HCT116 (cell line): Measurements from ENCODE around the gene LPAR1. TPM values are rescaled to one million over a fixed set of nuclear protein-coding genes. Genes with fewer than 3 reads are reported as not detected.

Experiments
- ATAC-seq: fragments of 200-7000 bp; cut with Tn5 transposase; 2 replicates; pipeline ENCODE4 v1.9.1; 2020; ENCODE audit warnings: mild to moderate bottlenecking, moderate library complexity
- BruUV-seq: library from RNA; stranded (reverse); fragments of 400-500 nt; replicated peaks from 2 replicates; lab custom pipeline; 2021; lab: Mats Ljungman, UMichigan
- CTCF ChIA-PET: fragments of 300-600 bp; sonication (Branson Sonifier 250); formaldehyde crosslinking; loops from one replicate; lab custom pipeline; 2021; ENCODE audit warnings: antibody characterized with exemption; lab: Charles Lee
- POLR2A ChIA-PET: fragments of 300-600, 350-600 bp; sonication (Branson Sonifier 250); formaldehyde crosslinking; loops from one replicate; lab custom pipeline; 2021; ENCODE audit warnings: antibody characterized with exemption; lab: Charles Lee
- RAD21 ChIA-PET, 2 experiments: fragments of 300-600 bp; sonication (Branson Sonifier 250); formaldehyde crosslinking; loops; one replicate each; lab custom pipeline; 2023; ENCODE audit warnings: low total read pairs in 2 of 2; ENCODE audit not compliant: uncharacterized antibody in 2 of 2, unreplicated experiment in 2 of 2, low non-redundant PET in 1 of 2; lab: Charles Lee
- DNase-seq: peaks from one replicate; pipeline ENCODE4 v3.0.0-alpha.2; 2010; ENCODE audit warnings: low read depth, low spot score
- H2AFZ ChIP-seq: fragments of 200-600 bp; shearing (Covaris generic), sonication (generic); 2 replicates; pipeline ENCODE4 v1.6.1; 2017; ENCODE audit warnings: low read depth, mixed run types, mixed read lengths, antibody characterized with exemption, low read length; ENCODE audit not compliant: poor library complexity, severe bottlenecking
- H3K27ac ChIP-seq: 2 replicates; pipeline ENCODE4 v1.5.1; 2012; ENCODE audit warnings: low read depth, low read length
- H3K27me3 ChIP-seq: fragments of 200-600 bp; sonication (generic); 2 replicates; pipeline ENCODE4 v1.6.1; 2016; ENCODE audit warnings: mixed run types, low read length, mixed read lengths; ENCODE audit not compliant: insufficient read depth
- H3K36me3 ChIP-seq, 2 experiments: fragments of 200-500 bp in 1 of 2; fragments of 200-600 bp in 1 of 2; sonication (Bioruptor generic) in 1 of 2; sonication (generic) in 1 of 2; 2 replicates each; pipeline versions ENCODE4 v1.5.1 to v1.6.1; 2014 to 2016; ENCODE audit warnings: low read length in 2 of 2, inconsistent platforms in 1 of 2, mixed read lengths in 1 of 2, mixed run types in 1 of 2; ENCODE audit not compliant: insufficient read depth in 2 of 2, control insufficient read depth in 1 of 2
- H3K4me1 ChIP-seq, 2 experiments: fragments of 200-600 bp in 1 of 2; sonication (generic) in 1 of 2; 2 replicates each; pipeline versions ENCODE4 v1.5.1 to v1.6.1; 2012 to 2017; ENCODE audit warnings: low read length in 2 of 2, inconsistent platforms in 1 of 2, mild to moderate bottlenecking in 1 of 2, mixed read lengths in 1 of 2, mixed run types in 1 of 2, moderate library complexity in 1 of 2; ENCODE audit not compliant: insufficient read depth in 2 of 2, control insufficient read depth in 1 of 2
- H3K4me2 ChIP-seq: fragments of 200-600 bp; sonication (generic); 2 replicates; pipeline ENCODE4 v1.6.1; 2017; ENCODE audit warnings: mixed run types, low read length, mixed read lengths
- H3K4me3 ChIP-seq, 2 experiments: fragments of 200-600 bp in 1 of 2; sonication (generic) in 1 of 2; replicated peaks in 1 of 2; 2 replicates each; pipeline ENCODE4 v1.5.1; 2011 to 2016; ENCODE audit warnings: low read length in 2 of 2, control low read depth in 1 of 2, low read depth in 1 of 2, mild to moderate bottlenecking in 1 of 2, mixed read lengths in 1 of 2, mixed run types in 1 of 2
- H3K79me2 ChIP-seq: fragments of 200-600 bp; sonication (generic); 2 replicates; pipeline ENCODE4 v1.6.1; 2017; ENCODE audit warnings: mild to moderate bottlenecking, mixed run types, low read length, moderate library complexity, mixed read lengths; ENCODE audit not compliant: insufficient read depth
- H3K9ac ChIP-seq: fragments of 200-600 bp; sonication (generic); 2 replicates; pipeline ENCODE4 v1.6.1; 2016; ENCODE audit warnings: low read length, mixed read lengths
- H3K9me2 ChIP-seq: fragments of 200-600 bp; sonication (generic), shearing (Covaris generic); 2 replicates; pipeline ENCODE4 v1.6.1; 2017; ENCODE audit warnings: mixed run types, mild to moderate bottlenecking, moderate library complexity; ENCODE audit not compliant: insufficient read depth
- H3K9me3 ChIP-seq, 2 experiments: fragments of 200-500 bp in 1 of 2; fragments of 200-600 bp in 1 of 2; sonication (Bioruptor generic) in 1 of 2; sonication (generic) in 1 of 2; 2 replicates each; pipeline ENCODE4 v1.6.1; 2014 to 2017; ENCODE audit warnings: low read length in 2 of 2, mixed read lengths in 2 of 2, inconsistent platforms in 1 of 2, low read depth in 1 of 2, mild to moderate bottlenecking in 1 of 2, mixed run types in 1 of 2, moderate library complexity in 1 of 2; ENCODE audit not compliant: control insufficient read depth in 1 of 2, insufficient read depth in 1 of 2
- H4K20me1 ChIP-seq: fragments of 200-600 bp; sonication (generic), shearing (Covaris generic); 2 replicates; pipeline ENCODE4 v1.6.1; 2017; ENCODE audit warnings: mixed run types, mild to moderate bottlenecking, moderate library complexity; ENCODE audit not compliant: insufficient read depth
- CBX3 ChIP-seq: IDR thresholded peaks from 2 replicates; pipeline ENCODE4 v1.6.1; 2012; ENCODE audit warnings: low read depth
- EGR1 ChIP-seq: IDR thresholded peaks from 2 replicates; pipeline ENCODE4 v1.6.1; 2012; ENCODE audit warnings: low read depth
- ELF1 ChIP-seq: IDR thresholded peaks from 2 replicates; pipeline ENCODE4 v1.6.1; 2012; ENCODE audit warnings: low read depth, borderline replicate concordance
- POLR2AphosphoS5 ChIP-seq: IDR thresholded peaks from 2 replicates; pipeline ENCODE4 v1.6.1; 2011; ENCODE audit warnings: mild to moderate bottlenecking, low read depth, low read length, moderate library complexity
- SIN3A ChIP-seq: IDR thresholded peaks from 2 replicates; pipeline ENCODE4 v1.6.1; 2012; ENCODE audit warnings: low read depth
- SP1 ChIP-seq: IDR thresholded peaks from 2 replicates; pipeline ENCODE4 v1.6.1; 2012; ENCODE audit warnings: low read depth
- SRF ChIP-seq: IDR thresholded peaks from 2 replicates; pipeline ENCODE4 v1.6.1; 2012; ENCODE audit warnings: low read depth
- TCF7L2 ChIP-seq: IDR thresholded peaks from 2 replicates; pipeline ENCODE4 v1.7.0; 2011; ENCODE audit warnings: borderline replicate concordance, inconsistent platforms; ENCODE audit not compliant: insufficient read depth, insufficient read length; ENCODE audit errors: extremely low read depth
- YY1 ChIP-seq: IDR thresholded peaks from 2 replicates; pipeline ENCODE4 v1.6.1; 2011; ENCODE audit warnings: low read length, low read depth, moderate library complexity, mild to moderate bottlenecking; ENCODE audit not compliant: insufficient replicate concordance; ENCODE audit errors: extremely low read depth
- ZBTB33 ChIP-seq: IDR thresholded peaks from 2 replicates; pipeline ENCODE4 v1.6.1; 2011; ENCODE audit warnings: mild to moderate bottlenecking, low read length, moderate library complexity; ENCODE audit not compliant: insufficient replicate concordance; ENCODE audit errors: extremely low read depth
- intact Hi-C: fragments of 100-400 bp; cut with micrococcal nuclease; formaldehyde crosslinking; loops from 2 replicates; pipeline ENCODE4 v1.10.0; 2022
- total RNA-seq: library from RNA; stranded (reverse); gene quantifications from one replicate; pipeline ENCODE4 v1.2.1, GENCODE V29; 2021; ENCODE audit not compliant: unreplicated experiment

The LPAR1 gene
- total RNA-seq, 1 experiment from 2014 or later = 7.4 TPM

DNA sequence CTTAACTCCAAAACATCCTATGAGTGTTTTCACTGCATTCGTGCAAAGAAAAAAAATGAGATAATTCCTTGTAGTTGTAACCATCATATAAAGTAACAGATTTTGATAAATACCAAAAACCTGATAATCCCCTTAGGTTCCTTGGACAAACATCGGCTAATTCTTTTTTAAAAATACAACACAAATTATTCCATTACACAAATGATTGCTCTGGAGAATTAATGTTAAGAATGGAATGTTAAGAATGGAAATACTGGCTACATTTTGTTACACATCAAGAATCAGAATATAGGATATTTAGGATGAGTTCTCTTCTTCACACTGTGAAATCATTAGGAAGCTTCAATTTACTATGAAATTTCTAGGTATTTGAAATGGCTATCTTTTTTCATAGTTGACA lies 139.4 kb downstream of the LPAR1 start:
- no peak overlapping the region for H2AFZ ChIP-seq
- ATAC-seq (no peak), DNase-seq (no peak)
- TF ChIP-seq EGR1 = no peak
- no peak for TF ChIP-seq TCF7L2
- TF ChIP-seq SRF = no peak
- TF ChIP-seq SP1 = no peak
- TF ChIP-seq POLR2AphosphoS5 = no peak
- no peak for TF ChIP-seq YY1
- TF ChIP-seq CBX3 = no peak
- no peak for TF ChIP-seq ZBTB33
- TF ChIP-seq SIN3A = no peak
- TF ChIP-seq ELF1 = no peak
- no TSS peak for BruUV-seq
- intact Hi-C loops = no loop called here
- H3K4me1 ChIP-seq = no peaks in the 10 kb centered on the region
- no peaks in the 10 kb centered on the region for H3K79me2 ChIP-seq
- ChIA-PET RAD21 (no interaction called here), POLR2A (no interaction called here), CTCF (no interaction called here)
- no peaks in the 10 kb centered on the region for H3K9me2 ChIP-seq
- no peak overlapping the region for H3K4me2 ChIP-seq
- H3K9ac ChIP-seq = no peak overlapping the region
- H3K27ac ChIP-seq = no peak overlapping the region
- no peaks in the 10 kb centered on the region for H3K36me3 ChIP-seq
- no peaks in the 10 kb centered on the region for H4K20me1 ChIP-seq
- H3K4me3 ChIP-seq = no peak overlapping the region
- H3K27me3 ChIP-seq = no peaks in the 10 kb centered on the region
- peaks cover 0 to 14% of the 10 kb centered on the region in 2 experiments; a peak in 1 of 4 replicates for H3K9me3 ChIP-seq
